ENCODE measurements around the gene ZBTB16. TPM values are rescaled to one million over a fixed set of nuclear protein-coding genes. Genes with fewer than 3 reads are reported as not detected.

ZBTB16 gene
- total and polyA plus RNA-seq, 2 of the 13 experiments (the other 11 are each of a cell fraction or from before 2014, with no cell fraction given) = not detected

- TF ChIP-seq GMEB1 (CRISPR knock-in tag; IDR thresholded peaks at IDR 0.05; ENCODE audit: borderline replicate concordance) (peak; percentile 15; the same call in 1 of the 2 replicates), CBX5 (CRISPR knock-in tag; IDR thresholded peaks at IDR 0.05; ENCODE audit: borderline replicate concordance) (0 out of 2 replicates have a peak, but pooled peaks have one; percentile 69), ZNF331 (CRISPR knock-in tag; IDR thresholded peaks at IDR 0.05) (peak; percentile 42; the same call in 1 of the 2 replicates), THRA (CRISPR knock-in tag; IDR thresholded peaks at IDR 0.05; ENCODE audit: borderline replicate concordance) (peak; percentile 67), SNAI1 (CRISPR knock-in tag; IDR thresholded peaks at IDR 0.05; ENCODE audit: borderline replicate concordance) (no peak), ZNF563 (CRISPR knock-in tag; IDR thresholded peaks at IDR 0.05) (peak; percentile 91), MEIS2 (CRISPR knock-in tag; IDR thresholded peaks at IDR 0.05) (peak; percentile 33; the same call in 1 of the 2 replicates), FOXP4 (CRISPR knock-in tag; IDR thresholded peaks at IDR 0.05) (peak; percentile 18; the same call in 1 of the 2 replicates), ARNT2 (CRISPR knock-in tag; IDR thresholded peaks at IDR 0.05; ENCODE audit: low read depth) (0 out of 2 replicates have a peak, but pooled peaks have one; percentile 31), ZNF124 (CRISPR knock-in tag; IDR thresholded peaks at IDR 0.05) (peak; percentile 54; the same call in 1 of the 2 replicates), ZNF407 (CRISPR knock-in tag; IDR thresholded peaks at IDR 0.05; ENCODE audit: not compliant biosample characterization) (peak; percentile 74), FOXO1 (CRISPR knock-in tag; IDR thresholded peaks at IDR 0.05) (0 out of 2 replicates have a peak, but pooled peaks have one; percentile 6), IKZF5 (CRISPR knock-in tag; IDR thresholded peaks at IDR 0.05) (peak; percentile 55; the same call in 1 of the 2 replicates)
These were observed 23.2 kb upstream of the ZBTB16 start (continued) for GRCh38 chr11:114036147-114036811.

Measured in HepG2 (cell line).